B cell (primary cell): Measurements from ENCODE around the gene CCDC85C. TPM values are rescaled to one million over a fixed set of nuclear protein-coding genes. Genes with fewer than 3 reads are reported as not detected.

Experiments used
- ATAC-seq: fragments of 200-7000 bp; cut with Tn5 transposase; one replicate; pipeline ENCODE4 v1.10.0; 2021; ENCODE audit warnings: low read depth, mild to moderate bottlenecking, moderate number of reproducible peaks, moderate library complexity
- CTCF ChIA-PET: fragments of 350-600 bp; sonication (Branson Sonifier 250); formaldehyde crosslinking; loops from one replicate; lab custom pipeline; 2021; ENCODE audit warnings: antibody characterized with exemption, inconsistent platforms; lab: Charles Lee
- POLR2A ChIA-PET: fragments of 350-600 bp; sonication (Branson Sonifier 250); formaldehyde crosslinking; loops from one replicate; lab custom pipeline; 2021; ENCODE audit warnings: antibody characterized with exemption; lab: Charles Lee
- DNase-seq: peaks from one replicate; pipeline ENCODE4 v3.0.0; 2013
- H2AFZ ChIP-seq: 2 replicates; pipeline ENCODE4 v1.6.1; 2012; ENCODE audit warnings: mild to moderate bottlenecking, low read depth, low read length; ENCODE audit not compliant: insufficient read depth, poor library complexity, severe bottlenecking
- H3K27ac ChIP-seq, 2 donors: 1 replicate in 1 of 2; 2 replicates in 1 of 2; pipeline ENCODE4 v1.5.1; 2012 to 2013; ENCODE audit warnings: low read length in 2 of 2, mild to moderate bottlenecking in 2 of 2, moderate library complexity in 1 of 2
- H3K27me3 ChIP-seq, 4 experiments: fragments of 200-600 bp in 1 of 4; sonication (generic) in 1 of 4; replicated peaks in 1 of 4; 1 replicate in 2 of 4; 2 replicates in 2 of 4; pipeline versions ENCODE4 v1.6.1 to v1.7.0; 2013 to 2016; ENCODE audit warnings: low read length in 3 of 4, mild to moderate bottlenecking in 2 of 4, mixed read lengths in 1 of 4, moderate library complexity in 1 of 4; ENCODE audit not compliant: insufficient read depth in 4 of 4, control insufficient read depth in 3 of 4; ENCODE audit errors: control extremely low read depth in 1 of 4
- H3K36me3 ChIP-seq, 2 experiments: replicated peaks in 1 of 2; 1 replicate in 1 of 2; 2 replicates in 1 of 2; pipeline versions ENCODE4 v1.6.1 to v1.7.1; 2013; ENCODE audit warnings: low read length in 1 of 2; ENCODE audit not compliant: insufficient read depth in 2 of 2, control insufficient read depth in 1 of 2; ENCODE audit errors: control extremely low read depth in 1 of 2, extremely low read depth in 1 of 2
- H3K4me1 ChIP-seq, 2 donors: fragments of 200-600 bp in 1 of 2; sonication (generic) in 1 of 2; 1 replicate in 1 of 2; 2 replicates in 1 of 2; pipeline versions ENCODE4 v1.5.1 to v1.6.1; 2013 to 2017; ENCODE audit warnings: low read length in 2 of 2; ENCODE audit not compliant: control insufficient read depth in 2 of 2, insufficient read depth in 2 of 2
- H3K4me2 ChIP-seq: replicated peaks from 2 replicates; pipeline ENCODE3; 2012; ENCODE audit warnings: mild to moderate bottlenecking, low read depth, low read length; ENCODE audit not compliant: poor library complexity, severe bottlenecking
- H3K4me3 ChIP-seq, 5 experiments: fragments of 200-600 bp in 1 of 5; sonication (generic) in 1 of 5; 1 replicate in 3 of 5; 2 replicates in 2 of 5; pipeline versions ENCODE4 v1.5.1 to v1.7.0; 2011 to 2016; ENCODE audit warnings: low read length in 4 of 5, mild to moderate bottlenecking in 4 of 5, low read depth in 2 of 5, control low read depth in 1 of 5, moderate library complexity in 1 of 5; ENCODE audit not compliant: insufficient read depth in 1 of 5; ENCODE audit errors: control extremely low read depth in 1 of 5, extremely low read depth in 1 of 5
- H3K79me2 ChIP-seq: fragments of 200-600 bp; sonication (generic); one replicate; pipeline ENCODE4 v1.6.0; 2016; ENCODE audit warnings: low read length; ENCODE audit not compliant: control insufficient read depth, insufficient read depth
- H3K9ac ChIP-seq: fragments of 200-600 bp; sonication (generic); 2 replicates; pipeline ENCODE4 v1.6.1; 2017; ENCODE audit warnings: mild to moderate bottlenecking, low read length, moderate library complexity
- H3K9me3 ChIP-seq, 3 donors: one replicate each; pipeline versions ENCODE4 v1.6.1 to v1.7.1; 2013; ENCODE audit warnings: low read length in 2 of 3; ENCODE audit not compliant: control insufficient read depth in 2 of 3, insufficient read depth in 1 of 3; ENCODE audit errors: control extremely low read depth in 1 of 3
- H4K20me1 ChIP-seq: 2 replicates; pipeline ENCODE4 v1.6.0; 2012; ENCODE audit warnings: mild to moderate bottlenecking, low read length; ENCODE audit not compliant: insufficient read depth, control insufficient read depth, poor library complexity, severe bottlenecking
- H3K27ac Mint-ChIP-seq: one replicate; pipeline ENCODE4 v1.8.0; 2021; ENCODE audit warnings: mixed read lengths
- H3K27me3 Mint-ChIP-seq: one replicate; pipeline ENCODE4 v1.8.0; 2021; ENCODE audit warnings: mixed read lengths
- H3K4me1 Mint-ChIP-seq: one replicate; pipeline ENCODE4 v1.8.0; 2021; ENCODE audit warnings: mixed read lengths
- H3K4me3 Mint-ChIP-seq: one replicate; pipeline ENCODE4 v1.8.0; 2021; ENCODE audit warnings: mixed read lengths
- H3K9me3 Mint-ChIP-seq: one replicate; pipeline ENCODE4 v1.8.0; 2022; ENCODE audit warnings: mixed read lengths; ENCODE audit not compliant: insufficient read depth
- EZH2 ChIP-seq: IDR thresholded peaks from 2 replicates; pipeline ENCODE4 v1.6.1; 2012; ENCODE audit warnings: borderline replicate concordance, low read depth, mild to moderate bottlenecking, moderate library complexity, low read length; ENCODE audit not compliant: insufficient read depth, poor library complexity, severe bottlenecking
- WGBS: methylation state at CpG from one replicate; pipeline ENCODE4 v1.1.5; 2013; ENCODE audit warnings: missing lambda C conversion rate; ENCODE audit not compliant: insufficient coverage; 5-methylcytosine and 5-hydroxymethylcytosine counted together
- intact Hi-C: fragments of 100-400 bp; cut with micrococcal nuclease; formaldehyde crosslinking; loops from one replicate; pipeline ENCODE4 v1.10.0; 2022
- polyA plus RNA-seq: library from polyadenylated mRNA; depleted of rRNA; stranded (reverse); fragments of >200 nt; gene quantifications from 2 replicates; pipeline ENCODE4 v1.2.3, GENCODE V29; 2012
- total RNA-seq, 2 donors: library from RNA; stranded (reverse); fragments of 120-200 nt in 1 of 2; gene quantifications; 1 replicate in 1 of 2; 2 replicates in 1 of 2; pipeline versions ENCODE4 v1.2.3 to v1.2.4, GENCODE V29; 2013 to 2022
- TF ChIP-seq, protein P1 (sequence below): fragments of 200-600 bp; IDR thresholded peaks from one replicate; pipeline ENCODE4 v1.8.0; 2022; ENCODE audit warnings: antibody characterized with exemption, mild to moderate bottlenecking

Gene CCDC85C
- total and polyA plus RNA-seq, 2 donors (not counting 1 experiment from before 2014, with no cell fraction given), result 0.52 to 2.7 TPM

GRCh38 chr14:99508896-99509629 lies 94.9 kb downstream of the CCDC85C start:
- peaks cover 8 to 65% of the 10 kb centered on the region in 2 experiments for H3K36me3 ChIP-seq
- DNase-seq, result no peak
- H3K4me3 ChIP-seq, result no peak overlapping the region

More at GRCh38 chr14:99508896-99509629, 94.9 kb downstream of the CCDC85C start:
- Histone ChIP-seq H3K79me2 (no peaks in the 10 kb centered on the region), H2AFZ (no peak overlapping the region), H3K9ac (no peak overlapping the region), H3K27ac (no peak overlapping the region), H3K4me2 (no peak overlapping the region), H3K9me3 (no peaks in the 10 kb centered on the region), H3K27me3 (no peaks in the 10 kb centered on the region), H3K4me1 (no peaks in the 10 kb centered on the region), H4K20me1 (no peaks in the 10 kb centered on the region)
- TF ChIP-seq EZH2, result no peak
- TF ChIP-seq, protein P1, sequence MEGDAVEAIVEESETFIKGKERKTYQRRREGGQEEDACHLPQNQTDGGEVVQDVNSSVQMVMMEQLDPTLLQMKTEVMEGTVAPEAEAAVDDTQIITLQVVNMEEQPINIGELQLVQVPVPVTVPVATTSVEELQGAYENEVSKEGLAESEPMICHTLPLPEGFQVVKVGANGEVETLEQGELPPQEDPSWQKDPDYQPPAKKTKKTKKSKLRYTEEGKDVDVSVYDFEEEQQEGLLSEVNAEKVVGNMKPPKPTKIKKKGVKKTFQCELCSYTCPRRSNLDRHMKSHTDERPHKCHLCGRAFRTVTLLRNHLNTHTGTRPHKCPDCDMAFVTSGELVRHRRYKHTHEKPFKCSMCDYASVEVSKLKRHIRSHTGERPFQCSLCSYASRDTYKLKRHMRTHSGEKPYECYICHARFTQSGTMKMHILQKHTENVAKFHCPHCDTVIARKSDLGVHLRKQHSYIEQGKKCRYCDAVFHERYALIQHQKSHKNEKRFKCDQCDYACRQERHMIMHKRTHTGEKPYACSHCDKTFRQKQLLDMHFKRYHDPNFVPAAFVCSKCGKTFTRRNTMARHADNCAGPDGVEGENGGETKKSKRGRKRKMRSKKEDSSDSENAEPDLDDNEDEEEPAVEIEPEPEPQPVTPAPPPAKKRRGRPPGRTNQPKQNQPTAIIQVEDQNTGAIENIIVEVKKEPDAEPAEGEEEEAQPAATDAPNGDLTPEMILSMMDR, result no peak
- H3K27me3 Mint-ChIP-seq, result no peaks in the 10 kb centered on the region
- H3K9me3 Mint-ChIP-seq, result no peaks in the 10 kb centered on the region
- intact Hi-C loops, result no loop called here
- ChIA-PET POLR2A (no interaction called here), CTCF (no interaction called here)
- no peak for ATAC-seq
- no peak overlapping the region for H3K27ac Mint-ChIP-seq
- 96% methylated on average over 16 of the region's 23 CpGs for WGBS
- no peaks in the 10 kb centered on the region for H3K4me1 Mint-ChIP-seq
- no peak overlapping the region for H3K4me3 Mint-ChIP-seq
